ACHN (cell line): ENCODE measurements around the gene ERBB4.
"Not testable (repeated sequence)": the region's sequence is repeated elsewhere in the genome, so short reads cannot be mapped to it uniquely, and the experiment has no call there.

Experiments
- DNase-seq: peaks from one replicate; pipeline ENCODE4 v3.0.0-alpha.2; 2015
- in situ Hi-C: cut with HindIII; loops from 2 replicates; pipeline ENCODE4 v1.10.0; 2017; ENCODE audit warnings: low sequenced_read_pairs, low pct_ligation_motif_present, low pct_unique_long_range_greater_than_20kb

The ERBB4 gene

GRCh38 chr2:212531499-212531898 lies 7.1 kb downstream of the ERBB4 start:
- in situ Hi-C loops: no loop called here

GRCh38 chr2:212530991-212531390 lies 7.6 kb downstream of the ERBB4 start:
- no peak for DNase-seq
- in situ Hi-C loops: no loop called here

More at GRCh38 chr2:212531499-212531898, 7.1 kb downstream of the ERBB4 start:
- DNase-seq: no peak

- no peak for DNase-seq
- in situ Hi-C loops: no loop called here
These were observed 8.2 kb downstream of the ERBB4 start for GRCh38 chr2:212530373-212530772.

GRCh38 chr2:212528106-212528856 lies 10.3 kb downstream of the ERBB4 start:
- in situ Hi-C loops: no loop called here
- peak; percentile 16 for DNase-seq

GRCh38 chr2:212526059-212526458 lies 12.5 kb downstream of the ERBB4 start:
- DNase-seq: no peak
- in situ Hi-C loops: no loop called here

DNA sequence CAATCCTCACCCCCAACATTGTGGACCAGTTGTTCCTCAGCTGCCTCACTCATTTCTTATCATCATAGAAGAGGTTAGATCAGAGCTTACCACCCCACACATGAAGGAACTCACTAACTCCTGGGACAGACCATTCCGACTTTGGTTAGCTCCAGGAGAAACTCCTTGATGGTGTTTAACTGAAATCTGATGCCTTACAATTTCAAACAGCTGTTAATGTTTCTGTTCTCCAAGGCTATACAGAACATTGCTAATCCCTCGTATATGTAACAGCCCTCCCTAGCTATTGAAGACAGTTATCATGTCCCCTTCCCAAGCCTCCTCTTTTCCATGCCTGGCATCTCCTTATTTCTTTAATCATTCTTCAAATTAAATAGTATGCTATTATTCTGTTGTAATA lies 14.8 kb downstream of the ERBB4 start:
- no peak for DNase-seq
- in situ Hi-C loops: no loop called here

- in situ Hi-C loops: no loop called here
- DNase-seq: peak; percentile 55
These were observed 18.3 kb downstream of the ERBB4 start for GRCh38 chr2:212520340-212520739.

GRCh38 chr2:212517693-212518092 lies 20.9 kb downstream of the ERBB4 start:
- DNase-seq: no peak
- in situ Hi-C loops: no loop called here

DNA sequence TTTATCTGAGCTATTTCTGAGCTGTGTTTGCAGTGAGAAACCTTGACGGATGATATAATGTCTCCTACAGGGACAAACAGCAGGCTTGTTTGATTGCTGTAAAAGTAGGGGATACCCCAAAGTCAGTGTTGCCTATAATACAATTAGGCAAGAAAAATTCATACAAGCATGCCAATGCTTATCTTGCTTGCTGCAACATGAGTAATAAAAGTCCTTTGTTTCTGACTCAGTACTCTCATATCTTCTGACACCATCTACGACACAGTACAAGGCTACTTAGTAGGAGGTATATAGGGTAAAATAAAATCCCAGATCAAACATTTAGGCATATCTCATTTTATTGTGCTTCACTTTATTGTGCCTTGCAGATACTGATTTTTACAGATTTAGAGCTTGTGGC lies 33.0 kb downstream of the ERBB4 start:
- no peak for DNase-seq
- in situ Hi-C loops: no loop called here

DNA sequence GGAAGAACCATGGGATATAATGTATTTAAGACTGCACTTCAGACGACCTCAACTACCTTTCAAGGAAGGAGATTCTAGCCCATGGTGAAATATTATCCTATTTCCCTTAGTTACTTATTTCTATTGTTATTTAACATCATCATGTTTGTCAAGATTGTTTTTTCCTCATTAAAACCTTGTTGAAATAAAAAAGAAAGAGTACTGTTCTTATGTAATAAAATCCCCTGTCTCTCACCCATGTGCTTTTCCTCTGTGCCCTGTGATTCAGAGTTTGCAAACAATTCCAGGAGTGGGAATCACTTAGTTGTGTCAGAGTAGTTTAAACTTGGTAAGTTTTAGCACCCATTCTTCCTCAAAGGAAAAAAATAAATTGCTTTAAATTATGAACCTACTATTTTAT lies 43.6 kb downstream of the ERBB4 start:
- DNase-seq: no peak
- in situ Hi-C loops: no loop called here

- no peak for DNase-seq
- in situ Hi-C loops: no loop called here
These were observed 44.1 kb downstream of the ERBB4 start for GRCh38 chr2:212494418-212495020.

- in situ Hi-C loops: no loop called here
- no peak for DNase-seq
These were observed 48.8 kb downstream of the ERBB4 start for GRCh38 chr2:212489719-212490346.

GRCh38 chr2:212488611-212489010 lies 50.0 kb downstream of the ERBB4 start:
- no peak for DNase-seq
- in situ Hi-C loops: no loop called here

- in situ Hi-C loops: no loop called here
- DNase-seq: peak; percentile 22
These were observed 54.0 kb downstream of the ERBB4 start for GRCh38 chr2:212484563-212485080.

GRCh38 chr2:212480447-212480846 lies 58.2 kb downstream of the ERBB4 start:
- no peak for DNase-seq
- in situ Hi-C loops: no loop called here

- in situ Hi-C loops: no loop called here
- DNase-seq: no peak
These were observed 61.0 kb downstream of the ERBB4 start for GRCh38 chr2:212477571-212477970.

DNA sequence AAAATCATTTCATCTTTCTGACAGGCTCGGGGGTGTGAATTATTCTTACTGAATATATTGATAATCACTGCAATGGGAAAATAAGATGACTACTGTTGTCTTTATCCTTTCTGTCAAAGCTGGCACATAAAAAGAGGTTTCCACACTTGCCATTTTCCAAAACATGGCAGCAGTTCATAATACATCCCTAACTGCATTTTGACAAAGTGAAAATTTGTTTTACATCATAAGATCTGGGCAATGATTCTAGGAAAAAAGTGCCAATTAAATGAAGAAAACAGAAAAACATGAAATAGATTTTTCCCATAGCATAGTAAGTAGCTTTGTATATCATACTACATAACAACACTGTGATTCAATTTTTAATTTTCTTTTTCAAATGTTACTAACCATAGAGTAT lies 65.4 kb downstream of the ERBB4 start:
- in situ Hi-C loops: no loop called here
- DNase-seq: no peak

DNA sequence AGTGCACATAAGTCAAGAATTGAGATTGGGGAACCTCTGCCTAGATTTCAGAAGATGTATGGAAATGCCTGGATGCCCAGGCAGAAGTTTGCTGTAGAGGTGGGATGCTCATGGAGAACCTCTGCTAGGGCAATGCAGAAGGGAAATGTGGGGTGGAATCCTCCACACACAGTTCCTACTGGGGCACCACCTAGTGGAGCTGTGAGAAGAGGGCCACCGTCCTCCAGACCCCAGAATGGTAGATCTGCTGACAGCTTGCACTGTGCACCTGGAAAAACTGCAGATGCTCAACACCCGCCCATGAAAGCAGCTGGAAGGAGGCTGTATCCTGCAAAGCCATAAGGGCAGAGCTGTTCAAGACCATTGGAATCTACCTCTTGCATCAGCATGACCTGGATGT lies 71.1 kb downstream of the ERBB4 start:
- DNase-seq, in situ Hi-C loops: not testable (repeated sequence)

DNA sequence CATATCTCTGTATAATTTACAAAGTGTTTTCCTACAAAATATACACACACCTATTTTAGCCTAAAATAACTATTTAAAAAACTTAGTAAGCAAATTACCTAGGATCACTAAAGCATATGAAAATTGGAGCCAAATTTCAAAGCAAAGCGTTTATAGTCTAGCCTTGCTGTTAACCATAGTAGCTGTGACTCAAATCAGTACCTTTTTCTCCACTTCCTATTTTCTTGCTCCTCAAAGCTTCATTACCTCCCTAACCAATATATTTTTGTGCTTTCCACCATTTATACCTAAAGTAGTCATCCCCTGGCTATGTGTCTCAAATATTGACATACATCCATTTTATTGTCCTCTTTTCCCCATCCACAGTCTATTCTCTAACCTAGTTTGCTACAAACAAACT lies 73.1 kb downstream of the ERBB4 start:
- no peak for DNase-seq
- in situ Hi-C loops: no loop called here

GRCh38 chr2:212461708-212462107 lies 76.9 kb downstream of the ERBB4 start:
- in situ Hi-C loops, DNase-seq: not testable (repeated sequence)
